A549 (cell line): ENCODE measurements around the gene ZNF213. TPM values are rescaled to one million over a fixed set of nuclear protein-coding genes. Genes with fewer than 3 reads are reported as not detected.
"Not testable (repeated sequence)": the region's sequence is repeated elsewhere in the genome, so short reads cannot be mapped to it uniquely, and the experiment has no call there.

Source experiments
- ATAC-seq, 2 experiments: fragments of 200-7000 bp in 1 of 2; fragments of >200 bp in 1 of 2; cut with Nextera tagmentation in 1 of 2; cut with Tn5 transposase in 1 of 2; 3 replicates each; pipeline versions ENCODE4 v1.8.0 to v1.9.1; 2018 to 2020; ENCODE audit warnings: mild to moderate bottlenecking in 1 of 2, moderate library complexity in 1 of 2
- CTCF ChIA-PET: fragments of 300-600 bp; sonication (Branson Sonifier 250); formaldehyde crosslinking; extraction: SDS; loops from one replicate; lab custom pipeline; 2021; ENCODE audit warnings: antibody characterized with exemption, inconsistent platforms; lab: Yijun Ruan, JAX
- POLR2A ChIA-PET: fragments of 350-600 bp; formaldehyde crosslinking; extraction: SDS; loops from one replicate; lab custom pipeline; 2021; ENCODE audit warnings: antibody characterized with exemption, inconsistent platforms; lab: Yijun Ruan, JAX
- DNase-seq, 2 experiments: peaks; one replicate each; pipeline versions ENCODE4 v3.0.0 to v3.0.0-alpha.2; 2011 to 2016; ENCODE audit warnings: low read depth in 1 of 2, low spot score in 1 of 2
- FAIRE-seq: peaks from 2 replicates; lab custom pipeline; 2011; peaks lifted over from hg19 to GRCh38; lab: Jason Lieb, UNC
- H3K27ac ChIP-seq, 2 experiments: fragments of >200 bp; sonication (Bioruptor Twin); formaldehyde crosslinking; 3 replicates each; pipeline ENCODE4 v1.5.1; 2016 to 2017
- H3K4me1 ChIP-seq: fragments of >200 bp; sonication (Bioruptor Twin); formaldehyde crosslinking; 3 replicates; pipeline ENCODE4 v1.6.1; 2016
- H3K4me2 ChIP-seq: fragments of >200 bp; sonication (Bioruptor Twin); formaldehyde crosslinking; 3 replicates; pipeline ENCODE4 v1.6.1; 2016
- H3K4me3 ChIP-seq: fragments of >200 bp; sonication (Bioruptor Twin); formaldehyde crosslinking; 3 replicates; pipeline ENCODE4 v1.5.1; 2016
- H3K9me3 ChIP-seq: fragments of >200 bp; sonication (Bioruptor Twin); formaldehyde crosslinking; 3 replicates; pipeline ENCODE4 v1.6.1; 2016
- ATOH8 ChIP-seq: fragments of 250-450 bp; sonication (Bioruptor Pico); IDR thresholded peaks from 2 replicates; pipeline ENCODE4 v1.5.0; 2020; ENCODE audit warnings: low read depth, mild to moderate bottlenecking, moderate library complexity
- BHLHE40 ChIP-seq: IDR thresholded peaks from 2 replicates; pipeline ENCODE4 v1.6.1; 2012; ENCODE audit warnings: low read depth, low read length, inconsistent platforms
- CBX2 ChIP-seq: fragments of 200-600 bp; sonication (generic); IDR thresholded peaks from 2 replicates; pipeline ENCODE4 v1.6.1; 2016; ENCODE audit warnings: low read depth, mild to moderate bottlenecking, borderline replicate concordance
- CBX8 ChIP-seq: fragments of 200-600 bp; sonication (generic); IDR thresholded peaks from 2 replicates; pipeline ENCODE4 v1.6.1; 2016
- CEBPB ChIP-seq, 2 experiments: fragments of >200 bp in 1 of 2; sonication (Bioruptor Twin) in 1 of 2; formaldehyde crosslinking in 1 of 2; IDR thresholded peaks; 2 replicates each; pipeline ENCODE4 v1.6.1; 2012 to 2016
- CHD4 ChIP-seq: fragments of 200-600 bp; sonication (generic); IDR thresholded peaks from 2 replicates; pipeline ENCODE4 v1.6.1; 2016; ENCODE audit warnings: antibody characterized with exemption, mild to moderate bottlenecking, borderline replicate concordance
- E2F6 ChIP-seq: IDR thresholded peaks from 2 replicates; pipeline ENCODE4 v1.6.1; 2012; ENCODE audit warnings: low read depth, borderline replicate concordance
- EHF ChIP-seq: fragments of 250-450 bp; sonication (Bioruptor Pico); IDR thresholded peaks from 2 replicates; pipeline ENCODE4 v1.5.0; 2020; ENCODE audit warnings: mild to moderate bottlenecking
- FOSL2 ChIP-seq, 2 experiments: fragments of 450-650 bp in 1 of 2; fragments of >200 bp in 1 of 2; sonication (Bioruptor Twin) in 1 of 2; formaldehyde crosslinking; IDR thresholded peaks; 2 replicates each; pipeline versions ENCODE4 v1.5.0 to v1.6.1; 2016 to 2020; ENCODE audit warnings: mild to moderate bottlenecking in 1 of 2, moderate library complexity in 1 of 2
- HMGXB4 ChIP-seq: fragments of 250-450 bp; sonication (Bioruptor Pico); IDR thresholded peaks from 2 replicates; pipeline ENCODE4 v1.5.0; 2021; ENCODE audit warnings: mild to moderate bottlenecking, moderate library complexity, borderline replicate concordance
- JUNB ChIP-seq: fragments of >200 bp; sonication (Bioruptor Twin); formaldehyde crosslinking; IDR thresholded peaks from 2 replicates; pipeline ENCODE4 v1.6.1; 2016
- KDM1A ChIP-seq: fragments of 200-600 bp; sonication (generic); IDR thresholded peaks from 2 replicates; pipeline ENCODE4 v1.6.1; 2016; ENCODE audit warnings: low read depth, mild to moderate bottlenecking
- MAFK ChIP-seq: fragments of 450-650 bp; IDR thresholded peaks from 2 replicates; pipeline ENCODE4 v1.6.1; 2014; ENCODE audit not compliant: partially characterized antibody
- NFE2L2 ChIP-seq: fragments of 150-350 bp; conservative IDR thresholded peaks from 2 replicates; pipeline ENCODE4 v1.6.1; 2014; ENCODE audit warnings: low read length
- POLR2AphosphoS2 ChIP-seq: conservative IDR thresholded peaks from 2 replicates; pipeline ENCODE4 v1.6.1; 2012; ENCODE audit warnings: low read length, improper control_type of control experiment, inconsistent platforms
- RARB ChIP-seq: fragments of 250-450 bp; sonication (Bioruptor Pico); IDR thresholded peaks from 2 replicates; pipeline ENCODE4 v1.8.0; 2021; ENCODE audit warnings: mild to moderate bottlenecking, moderate library complexity
- RCOR1 ChIP-seq: fragments of 150-350 bp; IDR thresholded peaks from 2 replicates; pipeline ENCODE4 v1.6.1; 2014; ENCODE audit warnings: antibody characterized with exemption, low read length, low read depth
- RFX5 ChIP-seq: fragments of 450-650 bp; IDR thresholded peaks from 2 replicates; pipeline ENCODE4 v1.7.1; 2014; ENCODE audit warnings: antibody characterized with exemption, mild to moderate bottlenecking, moderate library complexity
- RNF2 ChIP-seq: fragments of 200-600 bp; sonication (generic); IDR thresholded peaks from 2 replicates; pipeline ENCODE4 v1.6.1; 2016; ENCODE audit warnings: low read depth, mild to moderate bottlenecking, antibody characterized with exemption, moderate library complexity, borderline replicate concordance
- SMC3 ChIP-seq: fragments of >200 bp; sonication (Bioruptor Twin); formaldehyde crosslinking; IDR thresholded peaks from 3 replicates; pipeline ENCODE4 v1.6.1; 2018; ENCODE audit warnings: inconsistent platforms
- TFCP2L1 ChIP-seq: fragments of 250-450 bp; sonication (Bioruptor Pico); IDR thresholded peaks from 2 replicates; pipeline ENCODE4 v1.5.0; 2021; ENCODE audit warnings: mild to moderate bottlenecking
- ZNF302 ChIP-seq: fragments of 250-450 bp; sonication (Bioruptor Pico); IDR thresholded peaks from 2 replicates; pipeline ENCODE4 v1.9.0; 2021; ENCODE audit warnings: inconsistent platforms, mild to moderate bottlenecking, moderate library complexity
- ZSCAN20 ChIP-seq: fragments of 250-450 bp; sonication (Bioruptor Pico); IDR thresholded peaks from 2 replicates; pipeline ENCODE4 v1.8.0; 2022; ENCODE audit warnings: mild to moderate bottlenecking, moderate library complexity
- WGBS: methylation state at CpG from one replicate; pipeline ENCODE4 v1.1.6; 2017; ENCODE audit errors: missing lambda C conversion rate; 5-methylcytosine and 5-hydroxymethylcytosine counted together
- polyA plus RNA-seq, 4 experiments: library from polyadenylated mRNA; depleted of rRNA in 3 of 4; stranded (reverse); fragments of >200 nt; fragmentation: RNase III in 1 of 4; extraction: RNeasy Plus Mini Kit Qiagen cat#74134 plus additional on column Dnase treatment in 1 of 4; gene quantifications; 2 replicates in 3 of 4; 3 replicates in 1 of 4; pipeline ENCODE4 v1.2.3, GENCODE V29; 2011 to 2017

Gene ZNF213
- polyA plus RNA-seq, 2 of the 4 experiments (the other 2 are of a cell fraction) = 0.72 to 6.1 TPM

- no peak for TF ChIP-seq MAFK
- TF ChIP-seq RFX5 = no peak
- TF ChIP-seq RARB = no peak
- no peak for TF ChIP-seq KDM1A
Observed at GRCh38 chr16:3137267-3137666, 2.4 kb downstream of the ZNF213 start (continued).

GRCh38 chr16:3138342-3138741 is 3.5 kb downstream of the ZNF213 start:
- WGBS = 88% methylated on average over 17 of the region's 21 CpGs
- Histone ChIP-seq H3K4me2 (no peak overlapping the region), H3K27ac (no peak overlapping the region), H3K4me3 (no peak overlapping the region), H3K4me1 (0 out of 3 replicates have a peak, but pooled peaks cover 6% of the 10 kb centered on the region), H3K9me3 (no peaks in the 10 kb centered on the region)
- ChIA-PET CTCF (interaction anchor here (1.1 to 8.3 kb wide), 4 partner anchors 9 to 107 kb away, joined by 3 to 94 read pairs (median 30); no protein-coding TSS in a partner anchor), POLR2A (no interaction called here)
- TF ChIP-seq RFX5 = no peak
- no peak for TF ChIP-seq POLR2AphosphoS2
- no peak for TF ChIP-seq E2F6
- DNase-seq = no peak
- no peak for FAIRE-seq
- no peak for ATAC-seq

- DNase-seq (no peak), ATAC-seq (no peak), FAIRE-seq (no peak)
- POLR2A ChIA-PET = no interaction called here
- H3K9me3 ChIP-seq = no peaks in the 10 kb centered on the region
- 83% methylated on average over 14 of the region's 14 CpGs for WGBS
- CTCF ChIA-PET = interaction anchor here (1.1 to 8.3 kb wide), 3 partner anchors 9 to 19 kb away, joined by 3 to 94 read pairs (median 57); no protein-coding TSS in a partner anchor
- 0 out of 3 replicates have a peak, but pooled peaks cover 6% of the 10 kb centered on the region for H3K4me1 ChIP-seq
- no peak overlapping the region for H3K4me3 ChIP-seq
- no peak overlapping the region for H3K4me2 ChIP-seq
- H3K27ac ChIP-seq = no peak overlapping the region
- TF ChIP-seq RCOR1 (no peak), ATOH8 (CRISPR knock-in tag) (no peak), ZNF302 (CRISPR knock-in tag) (no peak), RARB (no peak)
Observed at GRCh38 chr16:3138823-3139426, 4.1 kb downstream of the ZNF213 start.

- H3K4me2 ChIP-seq, H3K4me1 ChIP-seq, H3K4me3 ChIP-seq, DNase-seq, H3K9me3 ChIP-seq, POLR2A ChIA-PET, H3K27ac ChIP-seq, FAIRE-seq, ATAC-seq: not testable (repeated sequence)
- CTCF ChIA-PET = interaction anchor here (1.1 to 8.3 kb wide), 3 partner anchors 10 to 18 kb away, joined by 3 to 94 read pairs (median 57); no protein-coding TSS in a partner anchor
- WGBS = 93% methylated on average over 9 of the region's 9 CpGs
Observed at GRCh38 chr16:3139561-3139960, 4.7 kb downstream of the ZNF213 start.

- Histone ChIP-seq H3K27ac (no peak overlapping the region), H3K4me1 (0 out of 3 replicates have a peak, but pooled peaks cover 5% of the 10 kb centered on the region), H3K4me2 (no peak overlapping the region), H3K9me3 (no peaks in the 10 kb centered on the region), H3K4me3 (no peak overlapping the region)
- FAIRE-seq = no peak
- WGBS = 92% methylated on average over 48 of the region's 69 CpGs
- DNase-seq = no peak
- POLR2A ChIA-PET = interaction anchor here (0.6 kb wide), 1 partner anchor 34 kb away, joined by 6 read pairs; no protein-coding TSS in a partner anchor
- CTCF ChIA-PET = interaction anchor here (1.1 to 8.3 kb wide), 4 partner anchors 9 to 45 kb away, joined by 3 to 94 read pairs (median 30); no protein-coding TSS in a partner anchor
- no peak for ATAC-seq
- TF ChIP-seq RNF2 = no peak
- TF ChIP-seq CBX8 = no peak
- TF ChIP-seq ZNF302 (CRISPR knock-in tag) = no peak
- TF ChIP-seq MAFK = no peak
- no peak for TF ChIP-seq FOSL2 (IDR thresholded peaks at IDR 0.05)
- TF ChIP-seq FOSL2 (CRISPR knock-in tag; IDR thresholded peaks at IDR 0.05) = no peak
- no peak for TF ChIP-seq CEBPB (IDR thresholded peaks at IDR 0.05)
- TF ChIP-seq EHF (CRISPR knock-in tag) = no peak
- TF ChIP-seq HMGXB4 (CRISPR knock-in tag) = no peak
- TF ChIP-seq NFE2L2 = no peak
- TF ChIP-seq CBX2 = no peak
- TF ChIP-seq CHD4 = no peak
- no peak for TF ChIP-seq ZSCAN20 (CRISPR knock-in tag)
- TF ChIP-seq TFCP2L1 (CRISPR knock-in tag) = no peak
- no peak for TF ChIP-seq BHLHE40
- no peak for TF ChIP-seq SMC3
- no peak for TF ChIP-seq JUNB
- no peak for TF ChIP-seq KDM1A
Observed at GRCh38 chr16:3140603-3141427, 6.0 kb downstream of the ZNF213 start.
